SK-N-SH (cell line): ENCODE results near the gene RAI1. TPM values are rescaled to one million over a fixed set of nuclear protein-coding genes. Genes with fewer than 3 reads are reported as not detected.

Experiments
- CTCF ChIA-PET: fragments of 300-600, 350-600 bp; formaldehyde crosslinking; extraction: SDS; loops from one replicate; lab custom pipeline; 2021; lab: Yijun Ruan, JAX
- POLR2A ChIA-PET: fragments of 350-600 bp; sonication (Branson Sonifier 250); formaldehyde crosslinking; extraction: SDS; loops from one replicate; lab custom pipeline; 2020; ENCODE audit warnings: antibody characterized with exemption, inconsistent platforms; lab: Yijun Ruan, JAX
- DNase-seq: peaks from one replicate; pipeline ENCODE4 v3.0.0; 2012
- H2AFZ ChIP-seq: fragments of 200-600 bp; sonication (generic); 2 replicates; pipeline ENCODE4 v1.8.1; 2016; ENCODE audit warnings: antibody characterized with exemption, mild to moderate bottlenecking, low read depth
- H3F3A ChIP-seq: fragments of 200-600 bp; sonication (generic); replicated peaks from 2 replicates; pipeline ENCODE3; 2016; ENCODE audit warnings: antibody characterized with exemption, mild to moderate bottlenecking; ENCODE audit not compliant: insufficient read depth
- H3K27ac ChIP-seq, 2 experiments: fragments of 200-500 bp in 1 of 2; fragments of 200-600 bp in 1 of 2; sonication (Bioruptor generic) in 1 of 2; sonication (generic), shearing (Covaris generic) in 1 of 2; 2 replicates each; pipeline versions ENCODE4 v1.5.1 to v1.6.1; 2014 to 2016; ENCODE audit warnings: low read depth in 2 of 2, inconsistent platforms in 1 of 2, low read length in 1 of 2, mild to moderate bottlenecking in 1 of 2, mixed read lengths in 1 of 2
- H3K27me3 ChIP-seq: fragments of 200-600 bp; sonication (generic), shearing (Covaris generic); 2 replicates; pipeline ENCODE4 v1.6.1; 2016; ENCODE audit warnings: mixed run types; ENCODE audit not compliant: insufficient read depth
- H3K36me3 ChIP-seq, 2 experiments: fragments of 200-500 bp in 1 of 2; fragments of 200-600 bp in 1 of 2; sonication (Bioruptor generic) in 1 of 2; sonication (generic) in 1 of 2; replicated peaks in 1 of 2; 2 replicates each; pipeline versions ENCODE3 to v1.5.1; 2014 to 2016; ENCODE audit warnings: low read length in 1 of 2, mild to moderate bottlenecking in 1 of 2; ENCODE audit not compliant: insufficient read depth in 2 of 2, control insufficient read depth in 1 of 2
- H3K4me1 ChIP-seq, 2 experiments: fragments of 200-500 bp in 1 of 2; fragments of 200-600 bp in 1 of 2; sonication (Bioruptor generic) in 1 of 2; sonication (generic), shearing (Covaris generic) in 1 of 2; 2 replicates each; pipeline versions ENCODE4 v1.5.1 to v1.6.1; 2014 to 2016; ENCODE audit warnings: low read depth in 1 of 2, low read length in 1 of 2, mixed run types in 1 of 2; ENCODE audit not compliant: insufficient read depth in 2 of 2, control insufficient read depth in 1 of 2
- H3K4me2 ChIP-seq: fragments of 200-600 bp; sonication (generic), shearing (Covaris generic); 2 replicates; pipeline ENCODE4 v1.6.1; 2017; ENCODE audit warnings: mixed run types
- H3K4me3 ChIP-seq, 2 experiments: fragments of 200-500 bp in 1 of 2; fragments of 200-600 bp in 1 of 2; sonication (Bioruptor generic) in 1 of 2; sonication (generic), shearing (Covaris generic) in 1 of 2; 2 replicates each; pipeline versions ENCODE4 v1.5.1 to v1.8.1; 2014 to 2016; ENCODE audit warnings: low read depth in 2 of 2, inconsistent platforms in 1 of 2, low read length in 1 of 2, mild to moderate bottlenecking in 1 of 2, mixed read lengths in 1 of 2, moderate library complexity in 1 of 2
- H3K79me2 ChIP-seq: fragments of 200-600 bp; sonication (generic); 2 replicates; pipeline ENCODE4 v1.8.1; 2017; ENCODE audit warnings: mild to moderate bottlenecking; ENCODE audit not compliant: insufficient read depth
- H3K9ac ChIP-seq: fragments of 200-600 bp; sonication (generic); 2 replicates; pipeline ENCODE4 v1.6.1; 2017; ENCODE audit warnings: mixed run types
- H3K9me2 ChIP-seq: fragments of 200-600 bp; sonication (generic); 2 replicates; pipeline ENCODE4 v1.6.1; 2017; ENCODE audit warnings: mixed run types
- H3K9me3 ChIP-seq: fragments of 200-600 bp; sonication (generic); 2 replicates; pipeline ENCODE4 v1.6.1; 2017; ENCODE audit warnings: mixed run types, mild to moderate bottlenecking, moderate library complexity
- H4K20me1 ChIP-seq: fragments of 200-600 bp; sonication (generic); 2 replicates; pipeline ENCODE4 v1.6.1; 2017; ENCODE audit warnings: mild to moderate bottlenecking, mixed run types; ENCODE audit not compliant: insufficient read depth
- CHD2 ChIP-seq: fragments of 150-350 bp; IDR thresholded peaks from 2 replicates; pipeline ENCODE4 v1.6.1; 2018; ENCODE audit warnings: low read length; ENCODE audit not compliant: partially characterized antibody
- ELF1 ChIP-seq: IDR thresholded peaks from 2 replicates; pipeline ENCODE4 v1.4.0; 2012
- EP300 ChIP-seq, 2 experiments: IDR thresholded peaks; 2 replicates each; pipeline versions ENCODE4 v1.4.0 to v1.6.1; 2012; ENCODE audit warnings: borderline replicate concordance in 1 of 2, low read depth in 1 of 2, low read length in 1 of 2
- FOSL2 ChIP-seq: IDR thresholded peaks from 2 replicates; pipeline ENCODE4 v1.4.0; 2012; ENCODE audit warnings: low read depth, mild to moderate bottlenecking, moderate library complexity, borderline replicate concordance
- GABPA ChIP-seq: IDR thresholded peaks from 2 replicates; pipeline ENCODE4 v1.4.0; 2012; ENCODE audit warnings: low read depth, mild to moderate bottlenecking
- JUND ChIP-seq: IDR thresholded peaks from 2 replicates; pipeline ENCODE4 v1.4.0; 2012
- MEF2A ChIP-seq: IDR thresholded peaks from 2 replicates; pipeline ENCODE4 v1.4.0; 2012; ENCODE audit warnings: low read depth, borderline replicate concordance
- MXI1 ChIP-seq: IDR thresholded peaks from 2 replicates; pipeline ENCODE4 v1.6.1; 2012; ENCODE audit warnings: mild to moderate bottlenecking, low read depth, low read length, improper control_type of control experiment
- NFIC ChIP-seq: IDR thresholded peaks from 2 replicates; pipeline ENCODE4 v1.4.0; 2012; ENCODE audit warnings: borderline replicate concordance
- NRF1 ChIP-seq: IDR thresholded peaks from 2 replicates; pipeline ENCODE4 v1.6.1; 2012; ENCODE audit warnings: low read depth, mild to moderate bottlenecking, low read length
- RAD21 ChIP-seq: IDR thresholded peaks from 2 replicates; pipeline ENCODE4 v1.6.1; 2012; ENCODE audit warnings: mild to moderate bottlenecking, low read length
- RFX5 ChIP-seq: IDR thresholded peaks from 2 replicates; pipeline ENCODE4 v1.6.1; 2012; ENCODE audit warnings: mild to moderate bottlenecking, improper control_type of control experiment, low read length
- SIN3A ChIP-seq: IDR thresholded peaks from 2 replicates; pipeline ENCODE4 v1.6.1; 2012; ENCODE audit warnings: low read depth, mild to moderate bottlenecking, low read length, moderate library complexity, borderline replicate concordance
- TAF1 ChIP-seq: IDR thresholded peaks from 2 replicates; pipeline ENCODE4 v1.6.1; 2012; ENCODE audit warnings: low read depth, mild to moderate bottlenecking, low read length, moderate library complexity, borderline replicate concordance
- USF2 ChIP-seq: fragments of 150-350 bp; IDR thresholded peaks from 2 replicates; pipeline ENCODE4 v1.6.1; 2017; ENCODE audit warnings: antibody characterized with exemption, low read length, low read depth, borderline replicate concordance
- YY1 ChIP-seq: IDR thresholded peaks from 2 replicates; pipeline ENCODE4 v1.4.0; 2012; ENCODE audit warnings: low read depth, mild to moderate bottlenecking
- WGBS: methylation state at CpG from one replicate; pipeline ENCODE4 v1.1.6; 2017; ENCODE audit warnings: low lambda C conversion rate; 5-methylcytosine and 5-hydroxymethylcytosine counted together
- polyA plus RNA-seq, 3 experiments: library from polyadenylated mRNA; depleted of rRNA; stranded (reverse); fragments of >200 nt; gene quantifications; 2 replicates each; pipeline ENCODE4 v1.2.3, GENCODE V29; 2012
- TF ChIP-seq, protein P1 (sequence below): IDR thresholded peaks from 2 replicates; pipeline ENCODE4 v1.6.1; 2012; ENCODE audit warnings: mild to moderate bottlenecking, low read depth, low read length, moderate library complexity

RAI1 gene
- polyA plus RNA-seq, 1 of the 3 experiments (the other 2 are of a cell fraction), result 4.7 TPM

GRCh38 chr17:17851103-17852002 is 170.1 kb downstream of the RAI1 start:
- no peak for DNase-seq
- Histone ChIP-seq H3K4me3 (no peak overlapping the region), H3K9ac (no peak overlapping the region), H3F3A (peaks cover 8% of the 10 kb centered on the region), H2AFZ (no peak overlapping the region), H3K9me3 (no peaks in the 10 kb centered on the region), H3K36me3 (peaks cover 0 to 57% of the 10 kb centered on the region in 2 experiments), H3K27me3 (no peaks in the 10 kb centered on the region), H3K4me2 (no peak overlapping the region), H3K79me2 (no peaks in the 10 kb centered on the region), H3K9me2 (no peaks in the 10 kb centered on the region), H3K27ac (no peak overlapping the region; a peak in 1 of 4 replicates), H4K20me1 (no peaks in the 10 kb centered on the region), H3K4me1 (peaks cover 19 to 83% of the 10 kb centered on the region in 2 experiments; a peak in 3 of 4 replicates)
- POLR2A ChIA-PET, result interaction anchor here (0.7 kb wide), 1 partner anchor 13 kb away, joined by 3 read pairs; no protein-coding TSS in a partner anchor
- CTCF ChIA-PET, result interaction anchor here (0.6 to 7.2 kb wide), 2 partner anchors 38 to 1551 kb away, joined by 3 to 56 read pairs; no protein-coding TSS in a partner anchor
- WGBS, result 91% methylated on average over 18 of the region's 21 CpGs
- TF ChIP-seq MEF2A (no peak), RAD21 (no peak), NRF1 (no peak)
- TF ChIP-seq, protein P1, sequence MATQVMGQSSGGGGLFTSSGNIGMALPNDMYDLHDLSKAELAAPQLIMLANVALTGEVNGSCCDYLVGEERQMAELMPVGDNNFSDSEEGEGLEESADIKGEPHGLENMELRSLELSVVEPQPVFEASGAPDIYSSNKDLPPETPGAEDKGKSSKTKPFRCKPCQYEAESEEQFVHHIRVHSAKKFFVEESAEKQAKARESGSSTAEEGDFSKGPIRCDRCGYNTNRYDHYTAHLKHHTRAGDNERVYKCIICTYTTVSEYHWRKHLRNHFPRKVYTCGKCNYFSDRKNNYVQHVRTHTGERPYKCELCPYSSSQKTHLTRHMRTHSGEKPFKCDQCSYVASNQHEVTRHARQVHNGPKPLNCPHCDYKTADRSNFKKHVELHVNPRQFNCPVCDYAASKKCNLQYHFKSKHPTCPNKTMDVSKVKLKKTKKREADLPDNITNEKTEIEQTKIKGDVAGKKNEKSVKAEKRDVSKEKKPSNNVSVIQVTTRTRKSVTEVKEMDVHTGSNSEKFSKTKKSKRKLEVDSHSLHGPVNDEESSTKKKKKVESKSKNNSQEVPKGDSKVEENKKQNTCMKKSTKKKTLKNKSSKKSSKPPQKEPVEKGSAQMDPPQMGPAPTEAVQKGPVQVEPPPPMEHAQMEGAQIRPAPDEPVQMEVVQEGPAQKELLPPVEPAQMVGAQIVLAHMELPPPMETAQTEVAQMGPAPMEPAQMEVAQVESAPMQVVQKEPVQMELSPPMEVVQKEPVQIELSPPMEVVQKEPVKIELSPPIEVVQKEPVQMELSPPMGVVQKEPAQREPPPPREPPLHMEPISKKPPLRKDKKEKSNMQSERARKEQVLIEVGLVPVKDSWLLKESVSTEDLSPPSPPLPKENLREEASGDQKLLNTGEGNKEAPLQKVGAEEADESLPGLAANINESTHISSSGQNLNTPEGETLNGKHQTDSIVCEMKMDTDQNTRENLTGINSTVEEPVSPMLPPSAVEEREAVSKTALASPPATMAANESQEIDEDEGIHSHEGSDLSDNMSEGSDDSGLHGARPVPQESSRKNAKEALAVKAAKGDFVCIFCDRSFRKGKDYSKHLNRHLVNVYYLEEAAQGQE, result no peak

DNA sequence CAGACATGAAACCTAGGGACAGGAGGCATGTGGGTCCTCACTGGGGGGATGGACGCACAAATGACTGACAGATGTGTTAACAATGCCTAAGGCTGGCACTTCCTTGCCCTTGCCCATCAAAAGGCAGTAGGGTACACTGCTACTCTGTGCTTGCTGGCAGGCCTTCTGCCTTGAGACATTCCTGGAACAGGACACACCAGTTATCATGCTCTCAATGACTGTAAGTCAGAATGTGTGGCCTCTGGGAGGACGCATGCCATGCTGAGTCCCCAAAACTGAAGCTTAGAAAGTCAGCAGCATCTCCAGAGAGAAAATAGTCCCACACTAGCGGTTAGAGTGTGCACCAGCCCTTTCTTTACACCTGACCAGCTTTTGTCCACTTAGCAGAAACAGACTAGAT is 171.7 kb downstream of the RAI1 start:
- WGBS, result 97% methylated on average over 3 of the region's 3 CpGs
- Histone ChIP-seq H3F3A (peaks cover 8% of the 10 kb centered on the region), H3K79me2 (no peaks in the 10 kb centered on the region), H3K4me2 (no peak overlapping the region), H3K9me3 (no peaks in the 10 kb centered on the region), H3K27me3 (no peaks in the 10 kb centered on the region), H3K9ac (no peak overlapping the region), H4K20me1 (no peaks in the 10 kb centered on the region), H3K9me2 (no peaks in the 10 kb centered on the region), H3K27ac (no peak overlapping the region; a peak in 1 of 4 replicates), H3K4me3 (no peak overlapping the region), H3K36me3 (peaks cover 0 to 51% of the 10 kb centered on the region in 2 experiments), H3K4me1 (peaks cover 19 to 79% of the 10 kb centered on the region in 2 experiments; a peak in 3 of 4 replicates), H2AFZ (no peak overlapping the region)
- POLR2A ChIA-PET, result interaction anchor here (1.3 kb wide), 1 partner anchor 17 kb away, joined by 4 read pairs; the partner anchor contains the start of gene SREBF1
- CTCF ChIA-PET, result interaction anchor here (0.7 to 7.2 kb wide), 4 partner anchors 11 to 66 kb away, joined by 3 to 56 read pairs (median 9); no protein-coding TSS in a partner anchor
- DNase-seq, result no peak
- TF ChIP-seq ELF1 (no peak), NFIC (no peak), GABPA (no peak), RFX5 (no peak), EP300 (IDR thresholded peaks at IDR 0.05; ENCODE audit: borderline replicate concordance in 1 of 2, low read depth in 1 of 2, low read length in 1 of 2) (no peak), USF2 (no peak), SIN3A (no peak), MXI1 (no peak), CHD2 (no peak), TAF1 (no peak), FOSL2 (no peak), YY1 (no peak), JUND (no peak)
- TF ChIP-seq, protein P1, result no peak
